Measurements from ENCODE around the gene SNAI1.

Gene SNAI1

DNA sequence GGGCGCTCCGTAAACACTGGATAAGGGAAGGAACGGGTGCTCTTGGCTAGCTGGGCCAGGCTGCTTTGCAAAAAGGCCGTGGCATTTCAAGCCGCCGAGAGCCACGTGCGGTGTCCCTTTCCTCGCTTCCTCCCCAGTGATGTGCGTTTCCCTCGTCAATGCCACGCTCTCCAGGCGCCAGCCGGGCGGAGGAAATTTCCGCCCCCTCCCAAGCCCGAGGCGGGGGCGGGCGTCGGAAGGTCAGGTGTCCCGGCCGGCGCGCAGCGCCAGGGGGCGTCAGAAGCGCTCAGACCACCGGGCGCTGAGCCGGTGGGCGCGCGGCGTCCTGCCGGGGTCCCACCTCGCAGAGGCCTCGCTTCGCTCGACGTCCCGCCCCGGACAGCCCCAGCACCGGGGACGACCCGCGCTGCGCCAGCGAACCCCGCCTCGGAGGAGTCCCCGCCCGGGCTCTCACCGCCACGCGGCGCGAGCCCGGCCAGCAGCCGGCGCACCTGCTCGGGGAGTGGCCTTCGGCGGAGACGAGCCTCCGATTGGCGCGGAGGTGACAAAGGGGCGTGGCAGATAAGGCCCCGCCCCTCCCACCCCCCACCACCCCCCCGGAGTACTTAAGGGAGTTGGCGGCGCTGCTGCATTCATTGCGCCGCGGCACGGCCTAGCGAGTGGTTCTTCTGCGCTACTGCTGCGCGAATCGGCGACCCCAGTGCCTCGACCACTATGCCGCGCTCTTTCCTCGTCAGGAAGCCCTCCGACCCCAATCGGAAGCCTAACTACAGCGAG lies at the start of gene SNAI1:
Gene SNAI1, plus strand, starts transcription at position 635 of the 777 bp plus-strand sequence. Its CDS starts 80 bp downstream, at position 715.
- Histone ChIP-seq H3K4me1 (ENCODE audit: control insufficient read depth, insufficient read depth, low read length) (peaks cover 4% of the 10 kb centered on the region), H3K36me3 (ENCODE audit: control insufficient read depth, insufficient read depth, low read length) (no peaks in the 10 kb centered on the region), H3K4me3 (ENCODE audit: low read length) (peak within 1 kb of the TSS; percentile 67; the same call in 1 of the 2 replicates), H3K27ac (ENCODE audit: low read length) (no peak within 1 kb of the TSS), H3K9me3 (ENCODE audit: control insufficient read depth, insufficient read depth, low read length) (no peaks in the 10 kb centered on the region), H3K27me3 (ENCODE audit: control insufficient read depth, insufficient read depth, low read length) (no peaks in the 10 kb centered on the region; the same call in 1 of the 2 replicates)
- no CpG with 5 or more reads among the region's 90 CpGs for WGBS (ENCODE audit: insufficient coverage, insufficient read length)
- DNase-seq (ENCODE audit: low read depth, low spot score): no peak

DNA sequence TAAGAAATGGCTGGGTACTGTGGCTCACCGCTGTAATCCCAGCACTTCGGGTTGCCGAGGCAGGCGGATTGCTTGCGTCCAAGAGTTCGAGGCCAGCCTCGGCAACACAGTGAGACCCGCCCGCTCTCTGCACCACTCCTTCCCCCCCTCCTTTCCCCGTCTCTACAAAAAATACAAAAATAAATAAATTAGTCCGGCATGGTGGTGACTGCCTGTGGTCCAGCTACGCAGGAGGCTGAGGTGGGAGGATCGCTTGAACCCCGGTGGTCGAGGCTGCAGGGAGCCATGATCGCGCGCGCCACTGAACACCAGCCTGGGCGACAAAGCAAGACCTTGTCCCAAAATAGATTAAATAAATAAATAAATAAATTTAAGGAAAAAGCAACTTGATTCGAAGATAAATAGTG lies 47.0 kb upstream of the SNAI1 start:
- WGBS (ENCODE audit: insufficient coverage, insufficient read length): no CpG with 5 or more reads among the region's 21 CpGs
- H3K27me3 ChIP-seq (ENCODE audit: control insufficient read depth, insufficient read depth, low read length): no peaks in the 10 kb centered on the region
- DNase-seq (ENCODE audit: low read depth, low spot score): no peak
- no peak overlapping the region; the same call in 1 of the 2 replicates for H3K4me3 ChIP-seq (ENCODE audit: low read length)
- no peaks in the 10 kb centered on the region for H3K9me3 ChIP-seq (ENCODE audit: control insufficient read depth, insufficient read depth, low read length)
- 0 out of 2 replicates have a peak, but pooled peaks cover 3% of the 10 kb centered on the region for H3K36me3 ChIP-seq (ENCODE audit: control insufficient read depth, insufficient read depth, low read length)
- H3K4me1 ChIP-seq (ENCODE audit: control insufficient read depth, insufficient read depth, low read length): no peaks in the 10 kb centered on the region
- no peak overlapping the region for H3K27ac ChIP-seq (ENCODE audit: low read length)

DNA sequence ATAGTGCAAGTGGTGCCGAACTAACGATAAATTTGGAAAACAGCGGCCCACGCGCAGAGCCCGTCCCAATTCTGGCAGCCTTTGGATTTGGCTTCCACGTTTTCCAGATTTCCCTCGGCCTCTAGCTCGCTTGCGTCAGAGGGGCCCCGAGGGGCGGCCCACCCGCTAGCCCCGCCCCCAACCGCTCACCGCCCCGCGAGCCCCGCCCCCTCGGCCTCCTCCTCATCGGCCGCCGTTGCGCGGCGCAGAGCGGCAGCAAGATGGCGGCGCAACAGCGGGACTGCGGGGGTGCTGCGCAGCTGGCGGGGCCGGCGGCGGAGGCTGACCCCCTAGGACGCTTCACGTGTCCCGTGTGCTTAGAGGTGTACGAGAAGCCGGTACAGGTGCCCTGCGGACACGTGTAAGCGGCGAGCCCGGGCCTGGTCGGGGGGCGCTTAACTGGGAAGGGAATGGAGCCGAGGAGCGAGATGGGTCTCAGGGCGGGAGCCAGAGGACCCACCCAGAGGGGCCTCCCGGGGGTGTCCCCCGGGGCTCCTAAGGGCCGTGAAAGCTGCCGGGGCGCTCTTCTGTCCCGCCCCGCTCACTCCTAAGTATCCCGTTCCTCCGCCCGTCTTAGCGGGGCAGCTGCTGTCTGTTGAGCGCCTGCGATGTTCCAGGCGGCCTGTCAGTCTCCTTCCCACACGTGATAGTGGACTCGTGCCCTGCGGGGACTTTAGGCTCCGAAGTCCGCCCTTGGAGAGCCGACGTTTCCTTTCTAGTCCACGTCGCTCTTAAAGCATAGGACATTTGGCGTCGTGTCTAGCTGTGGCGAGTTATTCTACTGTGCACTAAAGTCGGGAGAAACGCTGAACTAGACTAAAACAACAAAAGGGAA lies 46.4 kb upstream of the SNAI1 start, which contains the start of gene RNF114:
Gene RNF114, plus strand, starts transcription at position 245 of the 874 bp plus-strand sequence. Its CDS starts 16 bp downstream, at position 261.
- no peaks in the 10 kb centered on the region for H3K27me3 ChIP-seq (ENCODE audit: control insufficient read depth, insufficient read depth, low read length)
- DNase-seq (ENCODE audit: low read depth, low spot score): peak; percentile 68
- H3K9me3 ChIP-seq (ENCODE audit: control insufficient read depth, insufficient read depth, low read length): no peaks in the 10 kb centered on the region
- peak within 1 kb of the TSS; percentile 90 for H3K4me3 ChIP-seq (ENCODE audit: low read length)
- H3K27ac ChIP-seq (ENCODE audit: low read length): no peak within 1 kb of the TSS
- peaks cover 4% of the 10 kb centered on the region; the same call in 1 of the 2 replicates for H3K36me3 ChIP-seq (ENCODE audit: control insufficient read depth, insufficient read depth, low read length)
- no peaks in the 10 kb centered on the region for H3K4me1 ChIP-seq (ENCODE audit: control insufficient read depth, insufficient read depth, low read length)
- no CpG with 5 or more reads among the region's 79 CpGs for WGBS (ENCODE audit: insufficient coverage, insufficient read length)

DNA sequence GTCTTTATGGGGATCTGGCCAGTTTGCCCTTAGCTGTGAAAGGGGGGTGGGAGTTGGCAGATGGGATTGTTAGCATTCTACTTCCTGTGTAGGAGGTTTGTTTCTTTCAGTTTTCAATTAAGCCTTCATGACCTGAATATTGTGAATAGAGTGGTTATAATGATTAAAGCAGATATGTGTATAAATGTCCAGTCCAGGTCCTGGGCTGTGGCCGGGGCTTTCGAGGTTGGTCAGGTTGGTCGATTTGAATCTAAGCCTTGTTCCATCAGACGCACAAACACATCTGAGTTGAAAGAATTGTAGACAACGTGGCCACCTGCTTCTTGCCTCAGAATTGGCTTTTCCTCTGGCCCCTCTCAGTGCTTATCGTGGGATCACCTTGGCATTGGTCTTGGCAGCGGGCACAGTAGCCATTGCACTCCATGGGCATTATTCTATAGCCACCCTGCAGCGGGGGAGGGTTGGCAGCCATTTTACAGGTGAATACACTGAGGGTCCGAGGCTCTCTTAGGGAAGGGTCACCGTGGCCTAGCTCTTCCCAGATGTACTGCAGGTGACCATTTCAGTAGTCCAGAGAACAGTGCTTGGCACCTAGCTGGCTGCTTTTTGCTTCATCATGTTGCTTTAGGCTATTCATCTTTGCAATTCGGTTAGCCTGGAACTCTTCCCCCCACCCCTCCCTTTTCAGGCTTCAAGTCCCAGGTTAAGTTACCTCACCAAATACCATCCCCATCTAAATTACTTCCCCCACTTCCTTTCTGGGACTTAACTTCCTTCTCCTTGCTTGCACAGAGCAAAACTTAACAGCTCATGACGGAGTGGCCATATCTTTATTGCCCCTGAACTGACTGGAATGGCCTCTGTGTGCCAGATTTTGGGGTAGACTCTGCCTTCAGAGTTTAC lies 45.5 kb upstream of the SNAI1 start:
- no peak for DNase-seq (ENCODE audit: low read depth, low spot score)
- Histone ChIP-seq H3K4me1 (ENCODE audit: control insufficient read depth, insufficient read depth, low read length) (no peaks in the 10 kb centered on the region), H3K36me3 (ENCODE audit: control insufficient read depth, insufficient read depth, low read length) (peaks cover 7% of the 10 kb centered on the region; the same call in 1 of the 2 replicates), H3K4me3 (ENCODE audit: low read length) (peak overlapping the region; percentile 90; the same call in 1 of the 2 replicates), H3K27ac (ENCODE audit: low read length) (no peak overlapping the region), H3K9me3 (ENCODE audit: control insufficient read depth, insufficient read depth, low read length) (no peaks in the 10 kb centered on the region), H3K27me3 (ENCODE audit: control insufficient read depth, insufficient read depth, low read length) (no peaks in the 10 kb centered on the region)
- no CpG with 5 or more reads among the region's 12 CpGs for WGBS (ENCODE audit: insufficient coverage, insufficient read length)

DNA sequence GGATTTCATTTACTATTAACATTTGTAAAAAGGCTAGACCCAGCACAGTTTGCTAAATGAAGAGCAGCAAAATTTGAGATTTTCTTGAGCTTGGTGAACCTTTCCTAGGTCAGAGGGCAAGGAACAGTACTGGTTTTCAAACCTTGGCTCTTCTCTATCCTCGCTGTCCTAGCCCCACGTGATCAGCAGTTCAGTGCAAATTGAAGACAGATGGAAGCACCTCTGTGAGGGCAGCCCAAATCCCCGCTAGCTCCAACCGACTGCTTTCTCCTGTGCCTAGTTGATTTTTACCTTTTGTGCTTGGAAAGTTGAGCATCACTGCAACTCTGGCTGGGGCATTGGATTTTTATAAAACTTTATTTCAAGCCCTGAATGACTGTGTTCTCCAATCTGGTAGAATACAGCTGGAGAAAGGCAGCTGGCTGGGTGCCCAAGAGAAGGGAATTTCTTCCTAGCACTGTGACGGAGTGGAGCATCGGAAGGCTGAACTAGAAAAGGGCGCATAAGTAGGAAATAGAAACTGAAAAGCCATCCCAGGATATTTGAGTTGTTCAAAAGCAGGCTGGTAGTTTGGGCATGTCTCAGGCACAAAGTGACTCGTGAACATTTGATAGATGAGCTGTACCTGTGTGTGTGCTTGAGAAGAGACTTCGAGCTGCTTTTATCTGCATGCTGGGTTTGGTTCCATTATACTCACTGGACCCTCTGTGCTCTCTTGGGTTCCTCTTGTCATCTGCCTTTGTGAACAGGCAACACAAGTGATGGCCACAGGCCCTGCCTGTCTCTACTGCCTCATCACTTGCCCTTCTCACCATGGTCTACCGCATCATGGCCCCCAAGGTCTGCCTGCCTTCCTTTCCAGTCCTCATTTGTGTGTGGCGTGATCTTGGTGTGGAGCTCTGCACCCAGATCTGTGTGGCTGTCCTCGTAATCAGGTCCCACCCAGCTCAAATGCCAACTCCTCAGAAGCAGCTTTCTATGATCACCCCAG lies 44.3 kb upstream of the SNAI1 start:
- DNase-seq (ENCODE audit: low read depth, low spot score): no peak
- no CpG with 5 or more reads among the region's 12 CpGs for WGBS (ENCODE audit: insufficient coverage, insufficient read length)
- no peak overlapping the region for H3K27ac ChIP-seq (ENCODE audit: low read length)
- peaks cover 7% of the 10 kb centered on the region; the same call in 1 of the 2 replicates for H3K36me3 ChIP-seq (ENCODE audit: control insufficient read depth, insufficient read depth, low read length)
- no peaks in the 10 kb centered on the region for H3K9me3 ChIP-seq (ENCODE audit: control insufficient read depth, insufficient read depth, low read length)
- H3K27me3 ChIP-seq (ENCODE audit: control insufficient read depth, insufficient read depth, low read length): no peaks in the 10 kb centered on the region
- no peak overlapping the region for H3K4me3 ChIP-seq (ENCODE audit: low read length)
- H3K4me1 ChIP-seq (ENCODE audit: control insufficient read depth, insufficient read depth, low read length): no peaks in the 10 kb centered on the region

DNA sequence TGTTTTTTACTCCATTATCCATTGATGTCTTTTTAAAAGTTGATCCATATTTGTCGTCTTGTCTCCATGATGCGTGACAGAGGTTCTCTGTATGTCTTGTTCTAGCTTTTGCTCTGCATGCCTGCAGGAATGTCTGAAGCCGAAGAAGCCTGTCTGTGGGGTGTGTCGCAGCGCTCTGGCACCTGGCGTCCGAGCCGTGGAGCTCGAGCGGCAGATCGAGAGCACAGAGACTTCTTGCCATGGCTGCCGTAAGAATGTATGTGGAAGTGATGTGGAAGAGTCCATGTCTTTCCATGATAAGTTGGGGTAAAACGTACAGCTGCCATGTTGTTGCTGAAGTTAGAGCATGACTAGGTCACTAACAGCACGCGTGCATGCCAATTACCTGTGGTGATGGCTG lies 41.3 kb upstream of the SNAI1 start:
- no peaks in the 10 kb centered on the region for H3K4me1 ChIP-seq (ENCODE audit: control insufficient read depth, insufficient read depth, low read length)

DNA sequence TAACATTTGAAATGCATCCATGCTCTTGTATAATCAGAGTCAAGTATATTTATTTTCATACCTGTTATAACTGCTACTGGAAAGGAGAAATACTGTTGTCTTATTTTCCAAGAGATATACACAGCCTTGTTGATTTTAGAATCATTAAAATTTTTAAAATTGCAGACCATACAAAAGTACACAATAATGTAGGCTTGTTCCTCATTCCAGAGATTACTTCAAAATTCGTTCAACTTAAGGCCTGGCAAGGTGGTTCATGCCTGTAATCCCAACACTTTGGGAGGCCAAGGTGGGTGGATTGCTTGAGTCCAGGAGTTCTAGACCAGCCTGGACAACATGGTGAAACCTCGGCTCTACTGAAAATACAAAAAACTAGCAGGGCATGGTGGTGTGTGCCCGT lies 40.5 kb upstream of the SNAI1 start:
- H3K4me1 ChIP-seq (ENCODE audit: control insufficient read depth, insufficient read depth, low read length): no peaks in the 10 kb centered on the region
- H3K4me3 ChIP-seq (ENCODE audit: low read length): no peak overlapping the region
- peaks cover 10% of the 10 kb centered on the region; the same call in 1 of the 2 replicates for H3K36me3 ChIP-seq (ENCODE audit: control insufficient read depth, insufficient read depth, low read length)
- no peak for DNase-seq (ENCODE audit: low read depth, low spot score)
- no peak overlapping the region for H3K27ac ChIP-seq (ENCODE audit: low read length)
- WGBS (ENCODE audit: insufficient coverage, insufficient read length): no CpG with 5 or more reads among the region's 3 CpGs
- H3K27me3 ChIP-seq (ENCODE audit: control insufficient read depth, insufficient read depth, low read length): no peaks in the 10 kb centered on the region
- H3K9me3 ChIP-seq (ENCODE audit: control insufficient read depth, insufficient read depth, low read length): no peaks in the 10 kb centered on the region

More for the DNA sequence above, 41.3 kb upstream of the SNAI1 start:
- no CpG with 5 or more reads among the region's 15 CpGs for WGBS (ENCODE audit: insufficient coverage, insufficient read length)
- no peak for DNase-seq (ENCODE audit: low read depth, low spot score)
- no peak overlapping the region for H3K4me3 ChIP-seq (ENCODE audit: low read length)
- H3K27me3 ChIP-seq (ENCODE audit: control insufficient read depth, insufficient read depth, low read length): no peaks in the 10 kb centered on the region
- H3K27ac ChIP-seq (ENCODE audit: low read length): no peak overlapping the region
- no peaks in the 10 kb centered on the region for H3K9me3 ChIP-seq (ENCODE audit: control insufficient read depth, insufficient read depth, low read length)
- peaks cover 10% of the 10 kb centered on the region; the same call in 1 of the 2 replicates for H3K36me3 ChIP-seq (ENCODE audit: control insufficient read depth, insufficient read depth, low read length)

DNA sequence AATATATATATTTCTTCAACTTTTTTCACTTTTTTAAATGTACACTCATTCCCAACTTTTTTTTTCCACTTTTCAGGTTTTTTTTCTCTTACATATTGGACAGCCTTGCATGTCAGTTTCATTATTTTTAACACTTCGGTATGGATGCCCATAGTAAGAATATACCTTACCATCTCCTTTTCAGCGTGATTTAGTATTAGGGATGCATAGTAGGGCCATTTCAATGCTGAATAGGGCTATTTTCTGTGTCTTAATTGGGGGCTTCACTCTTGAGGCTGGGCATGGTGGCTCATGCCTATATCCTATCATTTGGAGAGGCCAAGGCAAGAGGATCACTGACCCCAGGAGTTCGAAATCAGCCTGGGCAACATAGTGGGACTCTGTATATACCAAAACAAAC lies 39.8 kb upstream of the SNAI1 start:
- H3K4me3 ChIP-seq (ENCODE audit: low read length): no peak overlapping the region
- no peaks in the 10 kb centered on the region for H3K27me3 ChIP-seq (ENCODE audit: control insufficient read depth, insufficient read depth, low read length)
- DNase-seq (ENCODE audit: low read depth, low spot score): no peak
- H3K27ac ChIP-seq (ENCODE audit: low read length): no peak overlapping the region
- no peaks in the 10 kb centered on the region for H3K9me3 ChIP-seq (ENCODE audit: control insufficient read depth, insufficient read depth, low read length)
- WGBS (ENCODE audit: insufficient coverage, insufficient read length): no CpG with 5 or more reads among the region's 3 CpGs
- H3K4me1 ChIP-seq (ENCODE audit: control insufficient read depth, insufficient read depth, low read length): no peaks in the 10 kb centered on the region
- H3K36me3 ChIP-seq (ENCODE audit: control insufficient read depth, insufficient read depth, low read length): peaks cover 10% of the 10 kb centered on the region; the same call in 1 of the 2 replicates

DNA sequence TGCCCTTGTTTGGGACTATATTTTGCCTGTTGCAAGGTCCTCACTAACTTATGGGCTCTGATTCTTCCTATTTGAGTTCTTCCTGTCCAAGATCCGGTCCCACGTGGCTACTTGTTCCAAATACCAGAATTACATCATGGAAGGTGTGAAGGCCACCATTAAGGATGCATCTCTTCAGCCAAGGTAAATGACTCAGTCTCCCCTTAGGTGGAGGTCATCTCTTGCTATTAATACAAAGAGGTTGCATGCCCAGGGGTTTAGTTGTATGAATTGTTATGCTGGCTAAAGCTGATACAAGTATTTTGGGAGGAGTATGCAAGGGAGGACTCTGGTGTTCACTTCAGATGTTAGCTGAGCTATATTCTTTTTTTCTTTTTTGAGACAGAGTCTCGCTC lies 37.5 kb upstream of the SNAI1 start:
- no peaks in the 10 kb centered on the region for H3K27me3 ChIP-seq (ENCODE audit: control insufficient read depth, insufficient read depth, low read length)
- no peaks in the 10 kb centered on the region for H3K9me3 ChIP-seq (ENCODE audit: control insufficient read depth, insufficient read depth, low read length)
- peaks cover 14% of the 10 kb centered on the region for H3K36me3 ChIP-seq (ENCODE audit: control insufficient read depth, insufficient read depth, low read length)
- H3K4me3 ChIP-seq (ENCODE audit: low read length): no peak overlapping the region
- H3K27ac ChIP-seq (ENCODE audit: low read length): no peak overlapping the region
- WGBS (ENCODE audit: insufficient coverage, insufficient read length): no CpG with 5 or more reads among the region's 3 CpGs
- no peak for DNase-seq (ENCODE audit: low read depth, low spot score)
- no peaks in the 10 kb centered on the region for H3K4me1 ChIP-seq (ENCODE audit: control insufficient read depth, insufficient read depth, low read length)
